ENCODE data around the gene MYLIP. TPM values are rescaled to one million over a fixed set of nuclear protein-coding genes. Genes with fewer than 3 reads are reported as not detected.
"Not testable (repeated sequence)": the region's sequence is repeated elsewhere in the genome, so short reads cannot be mapped to it uniquely, and the experiment has no call there.

The MYLIP gene
- total RNA-seq, 1 donor from 2014 or later: 16.6 TPM

DNA sequence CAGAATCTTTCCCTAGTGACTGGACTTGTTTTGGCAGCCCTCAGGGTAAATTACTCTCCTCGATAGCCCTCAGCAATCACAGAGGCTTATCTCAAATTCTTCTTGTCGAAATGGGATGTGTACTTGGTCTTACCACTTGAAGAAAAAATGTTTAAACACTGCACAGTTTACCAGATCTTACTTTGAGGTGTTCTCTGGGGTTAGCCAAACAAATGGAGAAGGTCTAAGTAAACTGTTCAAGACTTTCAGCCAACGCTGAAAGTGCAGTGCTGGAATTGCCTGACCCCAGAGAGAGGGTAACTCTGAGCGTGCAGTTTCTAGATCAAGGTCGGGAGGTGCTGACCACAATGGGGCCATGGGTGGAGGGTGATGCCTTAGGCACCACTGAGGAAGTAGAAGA lies 39.2 kb downstream of the MYLIP start:
- DNase-seq (ENCODE audit: low spot score): no peak
- Mint-ChIP-seq H3K27me3 (ENCODE audit: low read depth) (peaks cover 2% of the 10 kb centered on the region), H3K4me1 (ENCODE audit: low read depth) (peaks cover 31% of the 10 kb centered on the region), H3K36me3 (ENCODE audit: low read depth) (no peaks in the 10 kb centered on the region), H3K9me3 (ENCODE audit: low read depth) (no peaks in the 10 kb centered on the region), H3K4me3 (ENCODE audit: unreplicated experiment) (no peak overlapping the region), H3K27ac (ENCODE audit: unreplicated experiment) (no peak overlapping the region)
- TF ChIP-seq, protein P1, sequence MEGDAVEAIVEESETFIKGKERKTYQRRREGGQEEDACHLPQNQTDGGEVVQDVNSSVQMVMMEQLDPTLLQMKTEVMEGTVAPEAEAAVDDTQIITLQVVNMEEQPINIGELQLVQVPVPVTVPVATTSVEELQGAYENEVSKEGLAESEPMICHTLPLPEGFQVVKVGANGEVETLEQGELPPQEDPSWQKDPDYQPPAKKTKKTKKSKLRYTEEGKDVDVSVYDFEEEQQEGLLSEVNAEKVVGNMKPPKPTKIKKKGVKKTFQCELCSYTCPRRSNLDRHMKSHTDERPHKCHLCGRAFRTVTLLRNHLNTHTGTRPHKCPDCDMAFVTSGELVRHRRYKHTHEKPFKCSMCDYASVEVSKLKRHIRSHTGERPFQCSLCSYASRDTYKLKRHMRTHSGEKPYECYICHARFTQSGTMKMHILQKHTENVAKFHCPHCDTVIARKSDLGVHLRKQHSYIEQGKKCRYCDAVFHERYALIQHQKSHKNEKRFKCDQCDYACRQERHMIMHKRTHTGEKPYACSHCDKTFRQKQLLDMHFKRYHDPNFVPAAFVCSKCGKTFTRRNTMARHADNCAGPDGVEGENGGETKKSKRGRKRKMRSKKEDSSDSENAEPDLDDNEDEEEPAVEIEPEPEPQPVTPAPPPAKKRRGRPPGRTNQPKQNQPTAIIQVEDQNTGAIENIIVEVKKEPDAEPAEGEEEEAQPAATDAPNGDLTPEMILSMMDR (IDR thresholded peaks at IDR 0.05): no peak

DNA sequence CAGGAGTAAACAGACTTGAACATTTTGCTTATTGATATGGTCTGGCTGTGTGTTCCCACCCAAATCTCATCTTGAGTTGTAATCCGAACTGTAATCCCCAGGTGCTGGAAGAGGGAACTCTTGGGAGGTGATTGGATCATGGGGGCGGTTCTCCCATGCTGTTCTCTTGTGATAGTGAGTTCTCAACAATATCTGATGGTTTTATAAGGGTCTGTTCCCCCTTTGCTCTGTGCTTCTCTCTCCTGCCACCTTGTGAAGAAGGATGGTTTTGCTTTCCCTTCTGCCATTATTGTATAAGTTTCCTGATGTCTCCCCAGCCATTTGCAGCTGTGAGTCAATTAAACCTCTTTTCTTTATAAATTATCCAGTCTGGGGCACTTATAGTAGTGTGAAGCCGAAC lies 40.0 kb downstream of the MYLIP start:
- no peak for DNase-seq (ENCODE audit: low spot score)
- Mint-ChIP-seq H3K27ac (ENCODE audit: unreplicated experiment) (no peak overlapping the region), H3K4me1 (ENCODE audit: low read depth) (peaks cover 26% of the 10 kb centered on the region), H3K4me3 (ENCODE audit: unreplicated experiment) (no peak overlapping the region), H3K36me3 (ENCODE audit: low read depth) (no peaks in the 10 kb centered on the region), H3K9me3 (ENCODE audit: low read depth) (no peaks in the 10 kb centered on the region), H3K27me3 (ENCODE audit: low read depth) (peaks cover 2% of the 10 kb centered on the region)
- TF ChIP-seq, protein P1 (IDR thresholded peaks at IDR 0.05): peak; percentile 82

DNA sequence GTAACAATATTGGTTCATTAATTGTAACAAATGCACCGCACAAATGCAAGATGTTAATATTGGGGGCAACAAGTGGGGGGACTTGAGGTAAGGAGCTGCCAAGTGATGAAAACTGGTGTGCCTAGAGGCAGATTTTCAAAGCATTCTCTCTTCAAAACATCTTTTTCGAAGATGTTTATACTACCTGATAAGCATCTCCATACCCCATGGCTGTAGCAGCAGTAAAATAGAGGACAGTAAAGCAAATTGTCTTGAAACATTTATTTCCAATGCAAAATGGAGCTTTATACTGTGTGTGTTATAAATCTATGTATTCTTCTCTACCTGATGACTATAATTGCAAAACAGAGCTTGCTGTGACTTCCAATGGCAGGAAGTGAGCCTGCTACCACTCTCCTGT lies 42.5 kb downstream of the MYLIP start:
- DNase-seq (ENCODE audit: low spot score): no peak
- H3K36me3 Mint-ChIP-seq (ENCODE audit: low read depth): no peaks in the 10 kb centered on the region
- TF ChIP-seq, protein P1 (IDR thresholded peaks at IDR 0.05): no peak
- H3K4me3 Mint-ChIP-seq (ENCODE audit: unreplicated experiment): no peak overlapping the region
- peaks cover 22% of the 10 kb centered on the region for H3K4me1 Mint-ChIP-seq (ENCODE audit: low read depth)
- H3K9me3 Mint-ChIP-seq (ENCODE audit: low read depth): no peaks in the 10 kb centered on the region
- H3K27me3 Mint-ChIP-seq (ENCODE audit: low read depth): peaks cover 2% of the 10 kb centered on the region
- no peak overlapping the region for H3K27ac Mint-ChIP-seq (ENCODE audit: unreplicated experiment)

DNA sequence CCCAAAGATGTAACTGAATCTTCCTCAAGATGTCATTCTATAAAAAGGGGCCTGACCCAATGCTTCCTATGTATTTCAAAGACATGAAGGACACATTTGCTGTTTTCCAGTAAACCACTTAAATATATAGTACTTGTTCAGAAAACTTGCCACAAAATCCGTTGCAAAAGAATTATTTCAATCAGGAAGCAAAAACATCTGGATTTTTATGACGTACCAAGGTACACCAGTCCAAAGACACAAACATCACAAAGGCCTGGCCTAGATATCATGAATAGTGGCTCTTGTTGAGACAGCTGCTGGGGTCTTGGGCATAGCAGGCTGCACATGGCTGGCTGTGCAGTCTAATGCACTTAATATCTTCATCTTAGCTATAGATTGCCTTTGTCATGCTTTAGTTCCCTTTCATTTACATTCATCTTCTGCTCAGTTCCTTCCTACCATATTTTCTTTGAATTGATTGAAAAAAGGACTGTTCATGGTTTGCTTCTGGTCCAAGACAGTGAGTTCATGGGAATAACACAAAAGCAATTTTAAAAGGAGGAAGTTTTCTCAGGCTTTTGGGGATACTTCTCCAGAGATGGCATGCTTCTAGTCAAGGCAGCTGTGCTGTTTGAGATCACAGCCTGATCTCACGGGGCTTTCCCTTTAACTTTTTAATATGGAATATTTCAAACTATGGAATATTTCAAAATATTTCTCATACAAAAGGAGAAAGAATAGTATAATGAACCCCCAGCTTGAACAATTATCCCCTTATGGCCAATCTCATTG lies 44.5 kb downstream of the MYLIP start:
- H3K27ac Mint-ChIP-seq (ENCODE audit: unreplicated experiment): no peak overlapping the region
- no peak overlapping the region for H3K4me3 Mint-ChIP-seq (ENCODE audit: unreplicated experiment)
- no peaks in the 10 kb centered on the region for H3K36me3 Mint-ChIP-seq (ENCODE audit: low read depth)
- H3K27me3 Mint-ChIP-seq (ENCODE audit: low read depth): peaks cover 2% of the 10 kb centered on the region
- H3K9me3 Mint-ChIP-seq (ENCODE audit: low read depth): no peaks in the 10 kb centered on the region
- peaks cover 9% of the 10 kb centered on the region for H3K4me1 Mint-ChIP-seq (ENCODE audit: low read depth)
- TF ChIP-seq, protein P1 (IDR thresholded peaks at IDR 0.05): no peak
- DNase-seq (ENCODE audit: low spot score): no peak

DNA sequence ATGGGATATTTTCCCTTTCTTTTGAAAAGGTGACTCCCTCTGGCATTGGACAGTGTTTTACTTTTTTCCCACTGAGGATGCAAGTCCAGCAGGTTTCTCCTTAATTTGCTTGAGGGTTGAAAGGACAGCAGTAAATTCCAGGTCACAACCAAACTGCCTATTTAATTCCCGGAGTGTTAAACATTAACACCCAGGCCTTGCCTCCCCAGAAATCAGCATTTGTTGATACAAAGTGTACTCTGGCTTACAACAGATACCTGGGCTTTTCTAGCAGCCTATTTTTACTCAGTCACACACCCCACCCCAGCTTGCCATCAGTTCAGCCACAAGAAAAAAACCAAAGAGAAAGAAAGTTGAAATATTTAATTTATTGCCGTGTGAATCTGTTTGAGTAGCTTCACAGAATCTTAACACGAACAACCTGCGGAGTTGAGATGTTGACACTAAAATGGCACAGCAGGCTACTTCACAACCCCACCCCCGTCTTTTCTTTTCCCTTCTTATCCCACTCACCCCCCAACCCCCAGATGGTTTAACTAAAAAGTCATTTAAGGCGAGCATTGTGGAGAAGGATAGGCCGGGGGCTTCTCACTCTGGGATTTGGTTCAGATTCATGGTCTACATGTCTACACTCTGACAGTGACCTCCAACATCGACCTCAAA lies 45.7 kb downstream of the MYLIP start:
- no peak for DNase-seq (ENCODE audit: low spot score)
- no peak overlapping the region for H3K27ac Mint-ChIP-seq (ENCODE audit: unreplicated experiment)
- H3K27me3 Mint-ChIP-seq (ENCODE audit: low read depth): peaks cover 2% of the 10 kb centered on the region
- TF ChIP-seq, protein P1 (IDR thresholded peaks at IDR 0.05): no peak
- H3K36me3 Mint-ChIP-seq (ENCODE audit: low read depth): no peaks in the 10 kb centered on the region
- H3K4me1 Mint-ChIP-seq (ENCODE audit: low read depth): peaks cover 5% of the 10 kb centered on the region
- H3K9me3 Mint-ChIP-seq (ENCODE audit: low read depth): no peaks in the 10 kb centered on the region
- no peak overlapping the region for H3K4me3 Mint-ChIP-seq (ENCODE audit: unreplicated experiment)

DNA sequence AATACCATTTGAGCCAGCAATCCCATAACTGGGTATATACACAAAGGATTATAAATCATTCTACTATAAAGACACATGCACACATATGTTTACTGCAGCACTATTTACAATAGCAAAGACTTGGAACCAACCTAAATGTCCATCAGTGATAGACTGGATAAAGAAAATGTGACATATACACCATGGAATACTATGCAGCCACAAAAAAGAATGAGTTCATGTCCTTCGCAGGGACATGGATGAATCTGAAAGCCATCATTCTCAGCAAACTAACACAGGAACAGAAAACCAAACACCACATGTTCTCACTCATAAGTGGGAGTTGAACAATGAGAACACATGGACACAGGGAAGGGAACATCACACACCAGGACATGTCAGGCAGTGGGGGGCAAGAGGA lies 47.7 kb downstream of the MYLIP start:
- DNase-seq (ENCODE audit: low spot score): not testable (repeated sequence)

More for the DNA sequence above, 47.7 kb downstream of the MYLIP start:
- not testable (repeated sequence) for H3K27ac Mint-ChIP-seq (ENCODE audit: unreplicated experiment); H3K9me3 Mint-ChIP-seq (ENCODE audit: low read depth); H3K27me3 Mint-ChIP-seq (ENCODE audit: low read depth); H3K36me3 Mint-ChIP-seq (ENCODE audit: low read depth); H3K4me1 Mint-ChIP-seq (ENCODE audit: low read depth); H3K4me3 Mint-ChIP-seq (ENCODE audit: unreplicated experiment)

Measured in chondrocyte (in vitro differentiated cells).